GM21390 (cell line): ENCODE measurements around the gene CHTF8.

Experiments
- ATAC-seq: cut with Tn5 transposase; IDR thresholded peaks from one replicate; pipeline ENCODE4 v1.9.1; 2021; ENCODE audit not compliant: unreplicated experiment

The CHTF8 gene

GRCh38 chr16:69088684-69089083 lies 43.7 kb downstream of the CHTF8 start:
- ATAC-seq = no peak

- no peak for ATAC-seq
Measured at GRCh38 chr16:69087161-69087581, 45.2 kb downstream of the CHTF8 start.

GRCh38 chr16:69085032-69085695 lies 47.2 kb downstream of the CHTF8 start:
- no peak for ATAC-seq

- ATAC-seq = no peak
Measured at GRCh38 chr16:69084289-69084688, 48.1 kb downstream of the CHTF8 start.

GRCh38 chr16:69083306-69083941 lies 49.0 kb downstream of the CHTF8 start:
- no peak for ATAC-seq

- no peak for ATAC-seq
Measured at GRCh38 chr16:69079697-69080096, 52.7 kb downstream of the CHTF8 start.

GRCh38 chr16:69078073-69078472 lies 54.3 kb downstream of the CHTF8 start:
- ATAC-seq = no peak

GRCh38 chr16:69077251-69077650 lies 55.1 kb downstream of the CHTF8 start:
- ATAC-seq = no peak

GRCh38 chr16:69073181-69073702 lies 59.1 kb downstream of the CHTF8 start:
- no peak for ATAC-seq

GRCh38 chr16:69072640-69072974 lies 59.8 kb downstream of the CHTF8 start:
- no peak for ATAC-seq

- ATAC-seq = no peak
Measured at GRCh38 chr16:69071036-69071435, 61.4 kb downstream of the CHTF8 start.

GRCh38 chr16:69069504-69069903 lies 62.9 kb downstream of the CHTF8 start:
- ATAC-seq = no peak
